Spleen (tissue), 7 donors: ENCODE data around the gene DYNLRB2.

Experiments
- POLR2A ChIP-seq, 3 donors: fragments of 450-650 bp; IDR thresholded peaks; one replicate each; pipeline ENCODE4 v1.5.1; 2017; ENCODE audit warnings: antibody characterized with exemption in 3 of 3, mild to moderate bottlenecking in 1 of 3
- TF ChIP-seq, protein P1 (sequence below), 11 experiments: fragments of 200-600 bp in 7 of 11; fragments of 450-650 bp in 4 of 11; sonication (generic) in 4 of 11; IDR thresholded peaks in 8 of 11; conservative IDR thresholded peaks in 3 of 11; 1 replicate in 7 of 11; 2 replicates in 4 of 11; pipeline versions ENCODE4 v1.4.0 to v1.8.0; 2016 to 2021; ENCODE audit warnings: antibody characterized with exemption in 11 of 11, inconsistent platforms in 4 of 11, mild to moderate bottlenecking in 1 of 11
- donor health status: DM: no; HTN: no; CAD: no; lungs with moderate emphysema.
- donor health status: DM: no; HTN: no; CAD: no.
- donor health status: DM: no; HTN: no; CAD: no.

DNA sequence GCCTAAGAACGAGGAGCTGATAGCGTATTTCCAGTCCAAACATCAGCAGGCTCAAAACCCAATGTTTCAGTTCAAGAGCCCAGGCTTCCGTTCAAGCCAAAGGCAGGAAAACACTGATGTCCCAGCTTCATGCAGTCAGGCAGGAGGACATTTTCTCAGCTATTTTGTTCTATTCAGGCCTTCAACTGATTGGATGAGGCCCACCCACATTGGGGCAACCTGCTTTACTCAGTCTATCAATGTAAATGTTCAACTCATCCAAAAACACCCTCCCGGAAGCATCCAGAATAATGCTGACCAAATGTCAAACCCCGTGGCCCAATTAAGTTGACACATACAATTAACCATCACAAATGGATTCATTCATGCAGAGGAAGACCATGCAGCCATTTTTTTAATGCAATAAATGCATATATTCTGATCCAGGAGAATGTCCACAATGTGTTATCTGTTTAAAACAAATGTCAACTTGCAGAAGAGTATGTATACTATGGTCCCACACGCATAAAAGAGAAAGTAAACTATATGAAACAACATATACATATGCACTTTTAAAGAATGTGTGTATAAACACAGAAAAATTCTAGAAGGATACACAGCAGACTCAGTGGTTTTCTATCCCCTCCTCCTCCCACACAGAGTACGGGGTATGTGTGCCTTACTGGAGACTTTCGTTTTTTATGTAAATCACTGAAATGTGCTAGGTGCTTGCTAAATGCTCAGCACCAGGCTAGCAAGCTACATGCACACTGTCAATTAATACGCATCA, 28.8 kb upstream of the DYNLRB2 start:
- TF ChIP-seq, protein P1, sequence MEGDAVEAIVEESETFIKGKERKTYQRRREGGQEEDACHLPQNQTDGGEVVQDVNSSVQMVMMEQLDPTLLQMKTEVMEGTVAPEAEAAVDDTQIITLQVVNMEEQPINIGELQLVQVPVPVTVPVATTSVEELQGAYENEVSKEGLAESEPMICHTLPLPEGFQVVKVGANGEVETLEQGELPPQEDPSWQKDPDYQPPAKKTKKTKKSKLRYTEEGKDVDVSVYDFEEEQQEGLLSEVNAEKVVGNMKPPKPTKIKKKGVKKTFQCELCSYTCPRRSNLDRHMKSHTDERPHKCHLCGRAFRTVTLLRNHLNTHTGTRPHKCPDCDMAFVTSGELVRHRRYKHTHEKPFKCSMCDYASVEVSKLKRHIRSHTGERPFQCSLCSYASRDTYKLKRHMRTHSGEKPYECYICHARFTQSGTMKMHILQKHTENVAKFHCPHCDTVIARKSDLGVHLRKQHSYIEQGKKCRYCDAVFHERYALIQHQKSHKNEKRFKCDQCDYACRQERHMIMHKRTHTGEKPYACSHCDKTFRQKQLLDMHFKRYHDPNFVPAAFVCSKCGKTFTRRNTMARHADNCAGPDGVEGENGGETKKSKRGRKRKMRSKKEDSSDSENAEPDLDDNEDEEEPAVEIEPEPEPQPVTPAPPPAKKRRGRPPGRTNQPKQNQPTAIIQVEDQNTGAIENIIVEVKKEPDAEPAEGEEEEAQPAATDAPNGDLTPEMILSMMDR (IDR thresholded peaks at IDR 0.05 in 8 of 11, conservative IDR thresholded peaks at IDR 0.05 in 3 of 11) = no peak
- TF ChIP-seq POLR2A (IDR thresholded peaks at IDR 0.05) = no peak
